Ovary (tissue), 9 donors: Measurements from ENCODE around the gene TNFSF8. TPM values are rescaled to one million over a fixed set of nuclear protein-coding genes. Genes with fewer than 3 reads are reported as not detected.

ENCODE experiments used
- DNase-seq, 5 donors: peaks; one replicate each; pipeline ENCODE4 v3.0.0-alpha.2; 2019 to 2020
- H3K27ac ChIP-seq, 2 donors: fragments of 200-600 bp; one replicate each; pipeline versions ENCODE4 v1.5.1 to v1.8.0; 2019 to 2022
- H3K27me3 ChIP-seq: fragments of 200-600 bp; one replicate; pipeline ENCODE4 v1.8.0; 2022
- H3K36me3 ChIP-seq: fragments of 200-600 bp; sonication (generic); one replicate; pipeline ENCODE4 v1.5.1; 2019
- H3K4me1 ChIP-seq: one replicate; pipeline ENCODE4 v1.8.1; 2013; ENCODE audit warnings: mild to moderate bottlenecking, moderate library complexity; ENCODE audit not compliant: insufficient read depth
- H3K4me3 ChIP-seq: fragments of 200-600 bp; sonication (generic); one replicate; pipeline ENCODE4 v1.5.1; 2017
- H3K9me3 ChIP-seq, 2 donors: fragments of 200-600 bp in 1 of 2; sonication (generic) in 1 of 2; one replicate each; pipeline versions ENCODE4 v1.5.1 to v1.8.1; 2013 to 2019; ENCODE audit warnings: mild to moderate bottlenecking in 1 of 2, moderate library complexity in 1 of 2
- CTCF ChIP-seq, 3 donors: fragments of 450-650 bp in 2 of 3; fragments of 200-600 bp in 1 of 3; IDR thresholded peaks; one replicate each; pipeline versions ENCODE4 v1.5.1 to v1.8.0; 2016 to 2022; ENCODE audit warnings: antibody characterized with exemption in 3 of 3, mild to moderate bottlenecking in 1 of 3
- EP300 ChIP-seq: sonication (generic); formaldehyde crosslinking; IDR thresholded peaks from one replicate; pipeline ENCODE4 v1.6.1; 2017; ENCODE audit warnings: antibody characterized with exemption
- POLR2A ChIP-seq: fragments of 450-650 bp; IDR thresholded peaks from one replicate; pipeline ENCODE4 v1.6.1; 2017; ENCODE audit warnings: antibody characterized with exemption, mild to moderate bottlenecking, moderate library complexity
- WGBS, 3 donors: extraction: QIAGEN DNeasy Blood & Tissue Kit in 1 of 3; methylation state at CpG; one replicate each; pipeline versions ENCODE4 v1.1.5 to v1.1.7; 2013 to 2017; 5-methylcytosine and 5-hydroxymethylcytosine counted together
- intact Hi-C, 4 donors: fragments of 100-400 bp; cut with DNase I; formaldehyde crosslinking; loops; one replicate each; pipeline versions ENCODE4 v1.11.0 to v1.15.1; 2022 to 2023
- polyA plus RNA-seq, 2 donors: library from polyadenylated mRNA; stranded (reverse); fragments of 200-250 nt in 1 of 2; fragments of 350-450 nt in 1 of 2; fragmentation: Illumina TruSeq in 1 of 2; extraction: RNeasy Lipid Tissue Mini Kit (QIAGEN cat#74804) in 1 of 2; gene quantifications; one replicate each; pipeline ENCODE4 v1.2.3, GENCODE V29; 2013 to 2014
- total RNA-seq, 7 donors: library from RNA; depleted of rRNA in 2 of 7; stranded (reverse); fragments of >200 nt in 2 of 7; fragmentation: NEBNext Ultra II Directional in 3 of 7; extraction: Animal tissue kit (Norgen Biotek cat#: 25700) in 3 of 7; gene quantifications; one replicate each; pipeline versions ENCODE4 v1.1.0 to v1.2.4, GENCODE V29; 2016 to 2023
- donor health status: DM: no; HTN: no; CAD: no; lungs with moderate emphysema.
- donor health status: DM: no; HTN: no; CAD: no.
- donor health status: Bipolar disorder and iron deficiency.
- donor health status: DM: yes; HTN: yes; CAD: no.
- donor health status: DM: no; HTN: no; CAD: no.
- donor health status: DM: yes; HTN: yes; CAD: no.

TNFSF8 gene
- total and polyA plus RNA-seq, 9 donors = 0.38 to 5.2 (median 1.0) TPM

- 23 to 27% (median 24%) methylated on average over 2 of the region's 2 CpGs for WGBS, 3 donors
- Histone ChIP-seq H3K9me3 (no peaks in the 10 kb centered on the region), H3K27me3 (no peaks in the 10 kb centered on the region), H3K36me3 (no peaks in the 10 kb centered on the region), H3K4me1 (no peaks in the 10 kb centered on the region), H3K4me3 (no peak overlapping the region), H3K27ac (no peak overlapping the region)
- intact Hi-C loops = no loop called here
- no peak for TF ChIP-seq CTCF (IDR thresholded peaks at IDR 0.05)
- no peak for TF ChIP-seq EP300
- no peak for TF ChIP-seq POLR2A
- DNase-seq = no peak
Measured at GRCh38 chr9:114953046-114953445, 22.7 kb upstream of the TNFSF8 start.

- Histone ChIP-seq H3K4me3 (no peak overlapping the region), H3K4me1 (no peaks in the 10 kb centered on the region), H3K27me3 (no peaks in the 10 kb centered on the region), H3K9me3 (no peaks in the 10 kb centered on the region), H3K36me3 (no peaks in the 10 kb centered on the region), H3K27ac (no peak overlapping the region)
- intact Hi-C loops = no loop called here
- 78 to 87% (median 83%) methylated on average over 2 of the region's 2 CpGs for WGBS, 3 donors
- no peak for DNase-seq
- no peak for TF ChIP-seq POLR2A
- no peak for TF ChIP-seq CTCF (IDR thresholded peaks at IDR 0.05)
- TF ChIP-seq EP300 = no peak
Measured at GRCh38 chr9:114950761-114951160, 20.4 kb upstream of the TNFSF8 start.

- H3K9me3 ChIP-seq = no peaks in the 10 kb centered on the region
- H3K36me3 ChIP-seq = no peaks in the 10 kb centered on the region
- no peak for DNase-seq
- TF ChIP-seq CTCF (IDR thresholded peaks at IDR 0.05) (no peak), POLR2A (no peak), EP300 (no peak)
- no peaks in the 10 kb centered on the region for H3K4me1 ChIP-seq
- no peak overlapping the region for H3K27ac ChIP-seq
- 65 to 72% (median 72%) methylated on average over 4 of the region's 4 CpGs for WGBS, 3 donors
- H3K27me3 ChIP-seq = no peaks in the 10 kb centered on the region
- intact Hi-C loops = no loop called here
- H3K4me3 ChIP-seq = no peak overlapping the region
Measured at GRCh38 chr9:114947058-114947457, 16.7 kb upstream of the TNFSF8 start.

- TF ChIP-seq POLR2A = no peak
- TF ChIP-seq EP300 = no peak
Measured at GRCh38 chr9:114945616-114946412, 15.4 kb upstream of the TNFSF8 start.

GRCh38 chr9:114941376-114941775, 11.0 kb upstream of the TNFSF8 start:
- no peak for DNase-seq
- TF ChIP-seq EP300 (no peak), CTCF (IDR thresholded peaks at IDR 0.05) (no peak), POLR2A (no peak)
- Histone ChIP-seq H3K4me1 (no peaks in the 10 kb centered on the region), H3K9me3 (no peaks in the 10 kb centered on the region), H3K27me3 (no peaks in the 10 kb centered on the region), H3K27ac (no peak overlapping the region), H3K36me3 (no peaks in the 10 kb centered on the region), H3K4me3 (no peak overlapping the region)
- 65 to 72% (median 65%) methylated on average over 2 of the region's 2 CpGs for WGBS, 3 donors
- intact Hi-C loops = no loop called here

More at GRCh38 chr9:114945616-114946412, 15.4 kb upstream of the TNFSF8 start:
- Histone ChIP-seq H3K4me3 (no peak overlapping the region), H3K4me1 (no peaks in the 10 kb centered on the region), H3K9me3 (no peaks in the 10 kb centered on the region), H3K27me3 (no peaks in the 10 kb centered on the region), H3K27ac (no peak overlapping the region), H3K36me3 (no peaks in the 10 kb centered on the region)
- WGBS, 3 donors = 31 to 42% (median 40%) methylated on average over 2 of the region's 2 CpGs
- intact Hi-C loops = no loop called here
- DNase-seq = no peak
